GM19395 (cell line): ENCODE results near the gene MAP3K20.
A peak's percentile ranks its signal among the peaks of the same experiment; 100 is the strongest.

Source experiments
- ATAC-seq: cut with Tn5 transposase; IDR thresholded peaks from one replicate; pipeline ENCODE4 v1.9.1; 2021; ENCODE audit warnings: mild to moderate bottlenecking, moderate library complexity; ENCODE audit not compliant: unreplicated experiment

The MAP3K20 gene

GRCh38 chr2:173223871-173224270 lies 148.2 kb downstream of the MAP3K20 start:
- no peak for ATAC-seq

DNA sequence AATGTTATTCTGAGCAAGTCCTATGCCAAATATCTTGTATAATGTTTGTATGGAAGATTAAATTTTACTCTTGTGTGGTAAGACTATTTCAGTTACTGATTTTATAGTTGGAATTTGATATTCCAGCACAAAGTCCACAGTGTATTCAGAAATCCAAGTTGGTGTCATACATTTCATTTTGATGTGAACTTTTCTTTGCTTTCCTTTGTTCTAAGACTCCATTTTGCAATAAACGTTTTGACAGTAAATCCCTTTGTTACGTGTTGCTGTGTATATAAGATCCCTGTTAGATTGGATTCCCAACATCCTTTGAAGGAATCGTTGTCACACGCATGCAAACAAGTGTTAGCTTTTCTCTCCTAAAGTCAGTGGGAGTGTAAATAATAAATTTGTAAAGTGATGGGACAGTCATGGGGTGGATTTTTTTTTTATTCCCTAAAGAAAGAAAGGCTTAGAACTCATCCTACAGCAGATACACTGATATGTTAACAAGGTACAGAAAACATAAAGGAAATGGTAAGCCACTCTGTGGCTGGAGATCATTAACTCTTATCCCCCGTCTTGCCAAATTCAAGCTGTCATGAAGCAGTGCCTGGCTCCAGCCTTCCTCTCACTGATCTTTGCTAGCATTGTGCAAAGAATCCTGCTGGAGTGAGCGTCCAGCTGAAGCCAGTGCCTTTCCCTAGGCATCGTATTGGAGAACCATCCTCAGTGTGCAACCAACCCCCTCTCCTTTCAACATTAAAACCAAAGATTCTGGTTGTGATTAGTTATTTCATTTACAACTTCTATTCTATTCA lies 151.5 kb downstream of the MAP3K20 start:
- ATAC-seq, result no peak

- no peak for ATAC-seq
Observed at GRCh38 chr2:173229086-173229485, 153.4 kb downstream of the MAP3K20 start.

DNA sequence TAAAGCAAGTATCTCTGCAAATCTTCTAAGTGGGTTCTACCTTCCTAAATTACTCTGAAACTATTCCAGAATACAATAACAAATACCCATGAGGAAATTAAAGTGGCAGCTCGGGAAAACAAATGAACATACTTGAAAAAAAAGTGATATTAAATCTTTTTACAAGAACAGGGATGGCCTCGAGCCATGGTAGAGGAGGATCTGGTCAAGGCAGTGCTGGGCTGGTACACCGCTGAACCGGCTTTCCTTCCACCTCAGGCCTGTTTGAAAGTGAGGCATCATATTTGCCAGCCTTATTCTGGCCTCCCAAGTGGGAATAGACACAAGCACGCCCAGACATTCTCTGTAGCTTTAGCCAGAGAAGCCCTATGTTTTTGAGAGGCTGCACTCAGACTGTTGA lies 154.5 kb downstream of the MAP3K20 start:
- ATAC-seq, result no peak

- no peak for ATAC-seq
Observed at GRCh38 chr2:173231042-173231441, 155.4 kb downstream of the MAP3K20 start.

DNA sequence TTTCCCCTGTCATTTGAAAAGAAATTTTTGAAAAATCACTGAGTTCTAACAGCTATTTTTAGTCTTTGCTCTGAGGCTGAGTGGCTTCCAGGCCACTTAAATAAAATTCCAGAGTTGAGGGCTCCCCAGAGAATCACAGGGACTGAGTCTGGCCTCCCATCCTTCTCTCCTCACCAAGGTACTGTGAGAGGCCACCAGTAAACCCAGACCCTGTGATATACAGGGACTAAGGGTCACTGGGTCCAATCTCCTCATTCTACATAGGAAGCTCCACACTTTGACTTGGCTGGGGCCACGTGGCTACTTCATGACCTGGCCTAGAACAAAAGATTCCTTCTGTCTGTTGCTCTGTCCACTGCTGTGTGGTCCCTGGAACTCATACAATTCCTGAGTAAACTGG lies 155.8 kb downstream of the MAP3K20 start:
- no peak for ATAC-seq

DNA sequence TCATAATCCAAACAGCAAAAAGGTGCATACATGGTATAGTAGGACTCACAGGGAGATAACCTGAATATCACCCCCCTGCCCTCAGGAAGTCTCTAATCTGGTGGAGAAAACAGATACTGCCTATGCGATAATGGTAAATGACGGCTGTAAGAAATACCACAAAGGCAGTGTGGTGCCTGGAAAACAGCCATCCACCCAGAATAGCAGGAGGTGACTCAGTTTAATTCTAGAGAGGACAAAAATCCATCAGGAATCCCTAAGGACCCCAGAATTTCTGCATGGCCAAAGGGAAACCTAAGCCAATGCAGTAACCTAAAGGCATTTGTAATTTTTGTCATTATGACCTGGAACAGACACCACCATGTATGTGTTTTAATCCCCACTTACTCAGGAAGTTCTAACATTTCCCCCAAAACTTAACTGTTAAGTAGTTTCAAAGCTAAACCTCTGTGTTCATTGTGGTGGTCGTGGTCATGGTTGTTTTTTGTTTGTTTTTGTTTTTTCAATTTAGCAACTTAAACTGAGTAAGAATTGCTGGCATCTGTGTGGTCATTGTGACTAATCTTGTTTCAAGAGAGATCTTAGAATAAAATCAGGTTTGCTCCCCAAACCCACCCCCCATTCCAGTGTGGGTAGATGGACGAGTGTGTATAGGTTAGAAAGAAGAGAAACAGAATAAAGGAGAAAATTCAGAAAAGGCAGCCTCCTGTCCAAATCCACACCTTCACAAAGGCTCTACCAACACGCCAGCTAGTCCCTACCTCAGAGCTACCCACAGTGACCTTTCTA lies 157.5 kb downstream of the MAP3K20 start:
- ATAC-seq, result no peak

DNA sequence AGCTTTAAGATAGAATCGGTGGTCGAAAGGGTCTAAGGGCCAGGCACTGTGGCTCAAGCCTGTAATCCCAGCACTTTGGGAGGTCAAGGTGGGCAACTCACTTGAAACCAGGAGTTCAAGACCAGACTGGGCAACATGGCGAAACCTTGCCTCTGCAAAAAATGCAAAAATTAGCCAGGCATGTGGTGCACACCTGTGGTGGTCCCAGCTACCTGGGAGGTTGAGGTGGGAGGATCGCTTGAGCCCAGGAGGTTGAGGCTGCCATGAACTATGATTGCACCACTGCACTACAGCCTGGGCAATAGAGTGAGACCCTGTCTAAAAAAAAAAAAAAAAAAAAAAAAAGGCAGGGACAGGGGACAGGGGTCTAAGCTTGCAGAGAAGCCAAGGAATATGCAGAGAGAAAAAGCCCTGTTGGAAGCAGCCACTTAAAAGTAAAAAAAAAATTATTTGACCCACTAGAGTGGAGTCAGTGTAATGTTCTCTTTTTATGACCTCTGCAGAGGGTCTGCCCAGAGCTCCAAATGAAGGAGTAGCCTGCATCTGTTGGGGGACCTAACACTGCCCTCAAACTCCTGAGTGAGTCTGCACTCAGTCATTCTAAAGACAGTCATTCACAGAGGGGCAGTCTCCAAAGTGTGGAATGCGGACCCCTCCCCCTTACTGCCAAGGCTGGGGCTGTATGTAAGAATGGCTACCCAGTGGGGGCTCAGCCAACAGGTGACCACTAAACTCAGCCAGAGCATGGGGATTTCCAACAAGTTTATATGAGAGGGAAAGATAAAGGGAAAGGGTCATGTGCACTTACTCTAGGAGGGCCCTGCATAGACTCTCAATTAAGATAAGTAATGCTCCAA lies 160.5 kb downstream of the MAP3K20 start:
- ATAC-seq, result no peak

GRCh38 chr2:173238385-173238784 lies 162.7 kb downstream of the MAP3K20 start:
- ATAC-seq, result no peak

- ATAC-seq, result no peak
Observed at GRCh38 chr2:173238831-173239230, 163.2 kb downstream of the MAP3K20 start.

DNA sequence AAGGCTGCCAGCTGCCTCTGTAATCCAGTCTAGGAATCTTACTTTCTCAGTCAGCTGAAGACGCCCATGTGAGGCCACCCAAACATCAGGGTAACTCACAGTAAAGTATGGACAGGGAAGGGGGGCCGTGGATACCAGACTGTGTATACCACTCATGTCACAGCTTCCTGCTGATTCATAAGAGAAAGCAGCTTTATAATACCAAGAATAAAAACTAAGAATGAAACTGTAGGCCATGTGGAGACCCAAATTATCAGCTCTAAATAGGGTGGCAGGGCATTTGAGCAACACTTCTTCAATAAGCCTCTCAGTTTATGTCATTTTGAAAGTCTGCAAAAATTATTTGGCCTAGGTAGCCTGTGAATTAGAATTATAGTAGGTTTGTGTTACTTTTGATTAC lies 164.0 kb downstream of the MAP3K20 start:
- ATAC-seq, result peak; percentile 100

- ATAC-seq, result peak; percentile 14
Observed at GRCh38 chr2:173240083-173240482, 164.4 kb downstream of the MAP3K20 start.

GRCh38 chr2:173241643-173242042 lies 166.0 kb downstream of the MAP3K20 start:
- no peak for ATAC-seq

- ATAC-seq, result no peak
Observed at GRCh38 chr2:173247156-173247555, 171.5 kb downstream of the MAP3K20 start.

GRCh38 chr2:173248381-173248780 lies 172.7 kb downstream of the MAP3K20 start:
- ATAC-seq, result no peak

DNA sequence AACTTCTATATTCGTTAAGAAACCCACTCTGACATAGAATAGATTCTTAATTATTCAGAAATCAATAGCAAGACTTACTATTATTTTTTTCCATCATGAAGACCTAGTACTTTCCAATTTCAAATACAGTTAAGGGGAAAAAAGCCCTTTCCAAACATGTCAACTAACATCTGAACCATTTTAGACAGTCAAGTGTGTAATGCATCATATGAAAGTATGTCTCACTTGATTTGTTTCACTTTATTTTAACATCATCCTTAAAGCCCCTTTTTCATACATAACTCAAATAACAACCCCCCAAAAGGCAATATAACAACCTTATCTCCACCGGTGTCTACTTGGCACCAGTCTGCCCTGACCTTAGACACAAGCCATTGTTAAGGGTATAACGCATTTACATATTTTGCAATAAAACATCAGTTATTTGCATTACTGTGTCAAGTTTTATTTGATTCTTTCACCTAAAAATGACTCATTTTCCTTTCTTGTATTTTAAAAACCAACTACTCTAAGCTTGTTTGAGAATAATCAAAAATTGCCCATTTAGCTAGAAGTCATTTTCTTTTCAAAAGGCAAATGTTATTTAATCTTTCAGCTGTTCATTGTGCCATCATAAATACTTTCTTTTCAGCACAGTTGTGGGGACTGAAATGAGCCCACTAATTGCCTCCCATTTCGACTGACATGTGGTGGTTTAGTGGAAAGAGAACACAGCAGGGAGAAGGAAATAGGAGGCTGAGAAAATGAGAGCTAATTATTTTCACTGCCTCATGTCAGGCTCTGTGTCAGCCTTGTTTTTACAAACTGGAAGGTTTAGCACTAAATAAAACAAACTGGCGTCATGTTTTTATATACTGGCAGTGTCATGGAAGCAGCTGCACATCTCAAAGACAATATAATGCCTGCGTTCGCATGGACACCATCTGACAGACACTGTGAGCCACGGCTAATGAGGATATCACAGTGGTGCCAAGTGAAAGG lies 174.3 kb downstream of the MAP3K20 start:
- no peak for ATAC-seq

GRCh38 chr2:173251225-173251624 lies 175.6 kb downstream of the MAP3K20 start:
- no peak for ATAC-seq

DNA sequence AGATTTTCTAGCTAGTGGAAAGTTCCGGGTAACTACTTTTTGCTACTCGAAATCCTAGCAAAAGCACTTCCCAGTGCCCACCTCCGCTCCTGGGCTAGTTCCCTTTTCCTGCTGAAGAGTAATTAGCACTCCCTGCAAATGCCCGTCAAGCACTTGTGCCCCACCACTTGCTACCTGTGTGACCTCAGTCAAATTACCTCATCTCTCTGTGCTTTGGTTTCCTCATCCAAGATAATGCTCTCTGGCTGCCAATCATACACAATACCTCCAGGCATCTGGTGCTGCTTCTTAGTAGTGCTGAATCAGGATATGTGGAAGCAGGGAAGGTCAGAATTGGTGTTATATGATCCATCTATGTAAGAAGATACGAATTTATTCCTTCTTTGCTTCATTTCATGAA lies 176.9 kb downstream of the MAP3K20 start:
- ATAC-seq, result no peak

- no peak for ATAC-seq
Observed at GRCh38 chr2:173254659-173255058, 179.0 kb downstream of the MAP3K20 start.

DNA sequence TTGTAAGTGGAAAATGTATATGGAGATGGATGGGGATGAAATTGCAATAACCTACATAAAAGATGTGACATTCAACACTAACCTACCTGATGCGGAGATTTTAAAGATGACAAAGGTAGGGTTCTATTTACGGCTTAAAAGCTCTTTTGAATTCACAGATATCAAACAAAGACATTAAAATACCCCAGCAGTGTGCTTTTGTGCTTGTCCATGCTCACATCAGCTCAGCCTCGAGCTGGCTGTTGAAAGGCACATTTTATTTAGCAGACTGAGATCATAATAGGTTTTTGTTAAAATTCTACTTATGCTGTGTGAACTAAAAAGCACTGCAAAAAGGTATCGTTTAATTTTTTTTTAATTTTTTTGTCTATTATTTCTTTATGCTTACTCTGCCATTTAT lies 183.1 kb downstream of the MAP3K20 start:
- ATAC-seq, result no peak
